GM18526 (cell line): ENCODE measurements around the gene GYS1.

Source experiments
- POLR2A ChIP-seq: IDR thresholded peaks from 3 replicates; pipeline ENCODE4 v1.6.1; 2011; ENCODE audit not compliant: insufficient read length; ENCODE audit errors: extremely low read depth

GYS1 gene

GRCh38 chr19:49014870-49015255 is 21.8 kb upstream of the GYS1 start:
- no peak for TF ChIP-seq POLR2A

- TF ChIP-seq POLR2A = no peak
Observed at GRCh38 chr19:49014123-49014869, 21.2 kb upstream of the GYS1 start.

- TF ChIP-seq POLR2A = no peak
Observed at GRCh38 chr19:49011194-49011593, 18.1 kb upstream of the GYS1 start.

- no peak for TF ChIP-seq POLR2A
Observed at GRCh38 chr19:49010453-49010852, 17.3 kb upstream of the GYS1 start.

- TF ChIP-seq POLR2A = no peak
Observed at GRCh38 chr19:49009828-49010227, 16.7 kb upstream of the GYS1 start.

- no peak for TF ChIP-seq POLR2A
Observed at GRCh38 chr19:49006905-49007304, 13.8 kb upstream of the GYS1 start.

GRCh38 chr19:49004964-49005614 is 12.0 kb upstream of the GYS1 start:
- no peak for TF ChIP-seq POLR2A

- TF ChIP-seq POLR2A = no peak
Observed at GRCh38 chr19:49004133-49004532, 11.0 kb upstream of the GYS1 start.

GRCh38 chr19:48999481-49000325 is 6.6 kb upstream of the GYS1 start:
- no peak for TF ChIP-seq POLR2A

- no peak for TF ChIP-seq POLR2A
Observed at GRCh38 chr19:48997972-48998371, 4.9 kb upstream of the GYS1 start.

GRCh38 chr19:48994035-48994386 is 902 bp upstream of the GYS1 start:
- no peak for TF ChIP-seq POLR2A

GRCh38 chr19:48992581-48993174 is 431 bp downstream of the GYS1 start:
- no peak for TF ChIP-seq POLR2A

GRCh38 chr19:48991873-48992580 is 1.1 kb downstream of the GYS1 start:
- TF ChIP-seq POLR2A = no peak

GRCh38 chr19:48991011-48991609 is 2.0 kb downstream of the GYS1 start:
- no peak for TF ChIP-seq POLR2A

- no peak for TF ChIP-seq POLR2A
Observed at GRCh38 chr19:48990400-48990799, 2.7 kb downstream of the GYS1 start.
